ENCODE results near the gene BCAN. TPM values are rescaled to one million over a fixed set of nuclear protein-coding genes. Genes with fewer than 3 reads are reported as not detected.

BCAN gene
- total RNA-seq, 5 donors from 2014 or later (not counting 1 experiment from before 2014, with no cell fraction given) = not detected

- H3K4me1 Mint-ChIP-seq = peaks cover 20 to 28% (median 22%) of the 10 kb centered on the region in 3 donors
- H3K27ac Mint-ChIP-seq = peak overlapping the region in 1 of 2 donors; percentile 13
- H3K27ac ChIP-seq (ENCODE audit: low read length) = no peak overlapping the region
- peaks cover 5 to 84% of the 10 kb centered on the region in 2 experiments for H3K27me3 ChIP-seq (replicated peaks in 1 of 2; ENCODE audit: control insufficient read depth in 2 of 2, extremely low read depth in 1 of 2, insufficient read depth in 2 of 2, low read length in 1 of 2)
- no peak for ATAC-seq (replicated peaks in 1 of 4)
- no peaks in the 10 kb centered on the region for H3K36me3 Mint-ChIP-seq
- no peaks in the 10 kb centered on the region for H3K36me3 ChIP-seq (ENCODE audit: control insufficient read depth in 2 of 2, extremely low read depth in 1 of 2, insufficient read depth in 1 of 2, low read length in 1 of 2)
- CTCF ChIA-PET = interaction anchor here (0.6 to 6.2 kb wide), 23 partner anchors 12 to 395 kb away, joined by 3 to 68 read pairs (median 4); partner anchors contain the start of genes CRABP2 (in 2 of the 2), METTL25B (in 2 of the 2), ISG20L2 (in 1 of the 2) and MRPL24 (in 1 of the 2)
- no peaks in the 10 kb centered on the region for H3K9me3 Mint-ChIP-seq
- H3K4me3 Mint-ChIP-seq = peak overlapping the region in 1 of 3 donors; percentile 25
- H3K4me3 ChIP-seq (ENCODE audit: control insufficient read depth in 1 of 2, extremely low read depth in 1 of 2, low read length in 1 of 2) = no peak overlapping the region
- POLR2A ChIA-PET = interaction anchor here in 1 of 2 donors (0.5 kb wide), 1 partner anchor 37 kb away, joined by 3 read pairs; no protein-coding TSS in a partner anchor
- no peaks in the 10 kb centered on the region for H3K9me3 ChIP-seq
- 33% methylated on average over 8 of the region's 10 CpGs for WGBS (ENCODE audit: insufficient coverage)
- DNase-seq = no peak
- H3K4me1 ChIP-seq (ENCODE audit: control insufficient read depth in 1 of 2, extremely low read depth in 1 of 2, insufficient read depth in 2 of 2, low read length in 2 of 2) = peaks cover 15 to 28% of the 10 kb centered on the region in 2 experiments
- H3K27me3 Mint-ChIP-seq = peaks cover 45 to 65% of the 10 kb centered on the region in 2 donors
Measured at GRCh38 chr1:156689953-156690674, 48.2 kb downstream of the BCAN start.

- 67% methylated on average over 8 of the region's 8 CpGs for WGBS (ENCODE audit: insufficient coverage)
Measured at GRCh38 chr1:156690675-156691036, 48.7 kb downstream of the BCAN start.

GRCh38 chr1:156691191-156691590, 49.3 kb downstream of the BCAN start:
- ChIA-PET CTCF (interaction anchor here (2.8 to 6.2 kb wide), 3 partner anchors 15 to 36 kb away, joined by 22 to 68 read pairs (median 25); partner anchors contain the start of genes METTL25B (in 2 of the 2), CRABP2 (in 1 of the 2) and ISG20L2 (in 1 of the 2)), POLR2A (no interaction called here)
- peaks cover 15 to 28% of the 10 kb centered on the region in 2 experiments for H3K4me1 ChIP-seq (ENCODE audit: control insufficient read depth in 1 of 2, extremely low read depth in 1 of 2, insufficient read depth in 2 of 2, low read length in 2 of 2)
- Mint-ChIP-seq H3K36me3 (no peaks in the 10 kb centered on the region), H3K27me3 (peaks cover 45 to 62% of the 10 kb centered on the region in 2 donors), H3K4me3 (no peak overlapping the region), H3K4me1 (peaks cover 20 to 28% (median 22%) of the 10 kb centered on the region in 3 donors), H3K27ac (no peak overlapping the region), H3K9me3 (no peaks in the 10 kb centered on the region)
- no peaks in the 10 kb centered on the region for H3K9me3 ChIP-seq
- peaks cover 5 to 85% of the 10 kb centered on the region in 2 experiments for H3K27me3 ChIP-seq (replicated peaks in 1 of 2; ENCODE audit: control insufficient read depth in 2 of 2, extremely low read depth in 1 of 2, insufficient read depth in 2 of 2, low read length in 1 of 2)
- H3K27ac ChIP-seq (ENCODE audit: low read length) = no peak overlapping the region
- 51% methylated on average over 3 of the region's 10 CpGs for WGBS (ENCODE audit: insufficient coverage)
- ATAC-seq (replicated peaks in 1 of 4) (no peak), DNase-seq (no peak)
- no peak overlapping the region for H3K4me3 ChIP-seq (ENCODE audit: control insufficient read depth in 1 of 2, extremely low read depth in 1 of 2, low read length in 1 of 2)
- no peaks in the 10 kb centered on the region for H3K36me3 ChIP-seq (ENCODE audit: control insufficient read depth in 2 of 2, extremely low read depth in 1 of 2, insufficient read depth in 1 of 2, low read length in 1 of 2)

More at GRCh38 chr1:156690675-156691036, 48.7 kb downstream of the BCAN start:
- Histone ChIP-seq H3K27me3 (replicated peaks in 1 of 2; ENCODE audit: control insufficient read depth in 2 of 2, extremely low read depth in 1 of 2, insufficient read depth in 2 of 2, low read length in 1 of 2) (peaks cover 5 to 85% of the 10 kb centered on the region in 2 experiments), H3K9me3 (no peaks in the 10 kb centered on the region), H3K36me3 (ENCODE audit: control insufficient read depth in 2 of 2, extremely low read depth in 1 of 2, insufficient read depth in 1 of 2, low read length in 1 of 2) (no peaks in the 10 kb centered on the region), H3K4me1 (ENCODE audit: control insufficient read depth in 1 of 2, extremely low read depth in 1 of 2, insufficient read depth in 2 of 2, low read length in 2 of 2) (peaks cover 15 to 28% of the 10 kb centered on the region in 2 experiments), H3K4me3 (ENCODE audit: control insufficient read depth in 1 of 2, extremely low read depth in 1 of 2, low read length in 1 of 2) (no peak overlapping the region), H3K27ac (ENCODE audit: low read length) (no peak overlapping the region)
- no peak overlapping the region for H3K27ac Mint-ChIP-seq
- peaks cover 45 to 63% of the 10 kb centered on the region in 2 donors for H3K27me3 Mint-ChIP-seq
- ChIA-PET CTCF (interaction anchor here (0.8 to 6.2 kb wide), 9 partner anchors 16 to 170 kb away, joined by 3 to 68 read pairs (median 7); partner anchors contain the start of genes METTL25B (in 2 of the 2), CRABP2 (in 1 of the 2), ISG20L2 (in 1 of the 2) and NTRK1 (in 1 of the 2)), POLR2A (interaction anchor here in 1 of 2 donors (0.5 kb wide), 1 partner anchor 36 kb away, joined by 3 read pairs; no protein-coding TSS in a partner anchor)
- DNase-seq (no peak), ATAC-seq (replicated peaks in 1 of 4) (no peak)
- no peaks in the 10 kb centered on the region for H3K36me3 Mint-ChIP-seq
- no peaks in the 10 kb centered on the region for H3K9me3 Mint-ChIP-seq
- no peak overlapping the region for H3K4me3 Mint-ChIP-seq
- H3K4me1 Mint-ChIP-seq = peaks cover 20 to 28% (median 22%) of the 10 kb centered on the region in 3 donors

GRCh38 chr1:156691665-156692440, 49.9 kb downstream of the BCAN start:
- Mint-ChIP-seq H3K9me3 (no peaks in the 10 kb centered on the region), H3K36me3 (no peaks in the 10 kb centered on the region), H3K27ac (no peak overlapping the region), H3K4me3 (peak overlapping the region in 1 of 3 donors; percentile 14), H3K4me1 (peaks cover 20 to 28% (median 22%) of the 10 kb centered on the region in 3 donors), H3K27me3 (peaks cover 48 to 68% of the 10 kb centered on the region in 2 donors)
- no peaks in the 10 kb centered on the region for H3K36me3 ChIP-seq (ENCODE audit: control insufficient read depth in 2 of 2, extremely low read depth in 1 of 2, insufficient read depth in 1 of 2, low read length in 1 of 2)
- no peak overlapping the region for H3K4me3 ChIP-seq (ENCODE audit: control insufficient read depth in 1 of 2, extremely low read depth in 1 of 2, low read length in 1 of 2)
- no peak overlapping the region for H3K27ac ChIP-seq (ENCODE audit: low read length)
- peaks cover 15 to 28% of the 10 kb centered on the region in 2 experiments for H3K4me1 ChIP-seq (ENCODE audit: control insufficient read depth in 1 of 2, extremely low read depth in 1 of 2, insufficient read depth in 2 of 2, low read length in 2 of 2)
- 28% methylated on average over 18 of the region's 20 CpGs for WGBS (ENCODE audit: insufficient coverage)
- ATAC-seq (replicated peaks in 1 of 4) = no peak
- ChIA-PET CTCF (interaction anchor here (0.8 to 6.2 kb wide), 2 partner anchors 34 to 35 kb away, joined by 4 to 68 read pairs; partner anchors contain the start of genes ISG20L2 (in 1 of the 2) and METTL25B (in 1 of the 2)), POLR2A (no interaction called here)
- no peaks in the 10 kb centered on the region for H3K9me3 ChIP-seq
- DNase-seq = no peak
- peaks cover 5 to 86% of the 10 kb centered on the region in 2 experiments for H3K27me3 ChIP-seq (replicated peaks in 1 of 2; ENCODE audit: control insufficient read depth in 2 of 2, extremely low read depth in 1 of 2, insufficient read depth in 2 of 2, low read length in 1 of 2)

GRCh38 chr1:156692441-156692924, 50.6 kb downstream of the BCAN start:
- WGBS (ENCODE audit: insufficient coverage) = 6% methylated on average over 13 of the region's 13 CpGs
- Histone ChIP-seq H3K36me3 (ENCODE audit: control insufficient read depth in 2 of 2, extremely low read depth in 1 of 2, insufficient read depth in 1 of 2, low read length in 1 of 2) (no peaks in the 10 kb centered on the region), H3K27me3 (replicated peaks in 1 of 2; ENCODE audit: control insufficient read depth in 2 of 2, extremely low read depth in 1 of 2, insufficient read depth in 2 of 2, low read length in 1 of 2) (peaks cover 5 to 92% of the 10 kb centered on the region in 2 experiments), H3K4me1 (ENCODE audit: control insufficient read depth in 1 of 2, extremely low read depth in 1 of 2, insufficient read depth in 2 of 2, low read length in 2 of 2) (peaks cover 15 to 28% of the 10 kb centered on the region in 2 experiments), H3K4me3 (ENCODE audit: control insufficient read depth in 1 of 2, extremely low read depth in 1 of 2, low read length in 1 of 2) (no peak overlapping the region), H3K27ac (ENCODE audit: low read length) (no peak overlapping the region), H3K9me3 (no peaks in the 10 kb centered on the region)
- DNase-seq (no peak), ATAC-seq (replicated peaks in 1 of 4) (no peak)
- H3K4me3 Mint-ChIP-seq = peak overlapping the region in 1 of 3 donors; percentile 14
- ChIA-PET POLR2A (no interaction called here), CTCF (interaction anchor here (0.8 to 6.2 kb wide), 2 partner anchors 34 kb away, joined by 4 to 68 read pairs; partner anchors contain the start of genes ISG20L2 (in 1 of the 2) and METTL25B (in 1 of the 2))
- H3K9me3 Mint-ChIP-seq = no peaks in the 10 kb centered on the region
- no peaks in the 10 kb centered on the region for H3K36me3 Mint-ChIP-seq
- peaks cover 20 to 28% (median 22%) of the 10 kb centered on the region in 3 donors for H3K4me1 Mint-ChIP-seq
- H3K27ac Mint-ChIP-seq = no peak overlapping the region
- peaks cover 55 to 72% of the 10 kb centered on the region in 2 donors for H3K27me3 Mint-ChIP-seq

All from T-cell (primary cell).